HepG2 (cell line): ENCODE measurements around the gene KCNH6. TPM values are rescaled to one million over a fixed set of nuclear protein-coding genes. Genes with fewer than 3 reads are reported as not detected.

Experiments used
- SNRNP70 ChIP-seq: fragments of 200-400 bp; formaldehyde crosslinking; IDR thresholded peaks from 2 replicates; pipeline ENCODE4 v1.6.1; 2017; ENCODE audit warnings: mild to moderate bottlenecking, low read depth, low read length, moderate library complexity
- ZNF138 ChIP-seq: sonication (generic); formaldehyde crosslinking; IDR thresholded peaks from 2 replicates; pipeline ENCODE4 v1.5.0; 2020; ENCODE audit warnings: mild to moderate bottlenecking, low read depth, missing genetic modification reagents
- polyA plus RNA-seq, 8 experiments: library from polyadenylated mRNA; depleted of rRNA in 3 of 8; stranded (reverse) in 7 of 8; unstranded in 1 of 8; fragments of >200 nt; fragmentation: Illumina TruSeq in 4 of 8; extraction: Trizol in 4 of 8; gene quantifications; 2 replicates each; pipeline versions ENCODE4 v1.2.1 to v1.2.3, GENCODE V29; 2011 to 2016; ENCODE audit warnings: low read depth in 4 of 8, missing spikeins in 1 of 8, mixed read lengths in 1 of 8; ENCODE audit not compliant: insufficient read depth in 1 of 8
- total RNA-seq, 5 experiments: library from RNA; depleted of rRNA; stranded (reverse); fragments of >200 nt; fragmentation: Illumina TruSeq; extraction: Trizol; gene quantifications; 2 replicates each; pipeline ENCODE4 v1.2.3, GENCODE V29; 2016; ENCODE audit warnings: low read depth in 1 of 5
- TF ChIP-seq, protein P1 (sequence below), 2 experiments: fragments of 450-650 bp in 1 of 2; sonication (generic) in 1 of 2; formaldehyde crosslinking in 1 of 2; IDR thresholded peaks; 2 replicates each; pipeline versions ENCODE4 v1.6.1 to v1.8.0; 2016 to 2022; ENCODE audit warnings: antibody characterized with exemption in 1 of 2, mild to moderate bottlenecking in 1 of 2, missing genetic modification reagents in 1 of 2
- TF ChIP-seq, protein P2 (sequence below): IDR thresholded peaks from 2 replicates; pipeline ENCODE4 v1.6.1; 2012; ENCODE audit warnings: inconsistent platforms

KCNH6 gene
- total and polyA plus RNA-seq, 2 of the 13 experiments (the other 11 are each of a cell fraction or from before 2014, with no cell fraction given) = 0.05 to 0.18 TPM

DNA sequence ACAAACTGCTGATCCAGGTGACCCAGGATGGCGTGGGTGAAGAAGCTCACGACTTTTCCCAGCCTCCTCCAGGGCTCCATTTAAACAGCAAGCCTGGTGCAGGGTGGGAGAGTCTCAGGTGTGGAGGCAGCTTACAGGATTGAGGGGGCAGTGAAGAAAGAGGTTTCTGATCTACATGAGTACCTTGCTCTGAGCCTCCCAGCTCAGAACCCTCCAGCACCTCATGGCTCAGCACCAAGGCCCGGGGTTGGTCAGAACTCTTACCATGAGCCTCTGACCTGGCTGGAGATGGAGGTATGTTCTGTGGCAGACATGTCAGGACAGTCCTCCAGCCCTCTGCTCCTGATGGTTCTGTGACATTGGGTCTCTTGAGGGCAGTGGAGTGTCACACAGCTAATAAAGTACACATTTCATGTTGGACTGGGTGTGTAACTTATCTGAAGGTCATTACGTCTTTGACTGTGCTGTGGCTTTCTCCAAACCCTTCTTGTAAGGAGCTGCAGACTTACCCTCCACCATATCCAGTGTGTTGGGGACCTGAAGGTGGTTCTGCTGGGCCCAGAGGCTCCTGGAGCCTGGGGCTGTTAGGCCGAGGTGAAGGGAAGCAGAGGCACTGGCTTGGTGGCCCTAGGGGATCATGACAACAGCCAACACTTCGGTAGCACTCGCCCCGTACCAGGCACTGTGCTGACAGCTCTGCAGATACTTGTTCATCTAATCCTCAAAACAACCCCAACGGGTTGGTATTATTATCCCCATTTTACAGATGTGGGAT lies 23.3 kb downstream of the KCNH6 start (continued):
- TF ChIP-seq, protein P1, sequence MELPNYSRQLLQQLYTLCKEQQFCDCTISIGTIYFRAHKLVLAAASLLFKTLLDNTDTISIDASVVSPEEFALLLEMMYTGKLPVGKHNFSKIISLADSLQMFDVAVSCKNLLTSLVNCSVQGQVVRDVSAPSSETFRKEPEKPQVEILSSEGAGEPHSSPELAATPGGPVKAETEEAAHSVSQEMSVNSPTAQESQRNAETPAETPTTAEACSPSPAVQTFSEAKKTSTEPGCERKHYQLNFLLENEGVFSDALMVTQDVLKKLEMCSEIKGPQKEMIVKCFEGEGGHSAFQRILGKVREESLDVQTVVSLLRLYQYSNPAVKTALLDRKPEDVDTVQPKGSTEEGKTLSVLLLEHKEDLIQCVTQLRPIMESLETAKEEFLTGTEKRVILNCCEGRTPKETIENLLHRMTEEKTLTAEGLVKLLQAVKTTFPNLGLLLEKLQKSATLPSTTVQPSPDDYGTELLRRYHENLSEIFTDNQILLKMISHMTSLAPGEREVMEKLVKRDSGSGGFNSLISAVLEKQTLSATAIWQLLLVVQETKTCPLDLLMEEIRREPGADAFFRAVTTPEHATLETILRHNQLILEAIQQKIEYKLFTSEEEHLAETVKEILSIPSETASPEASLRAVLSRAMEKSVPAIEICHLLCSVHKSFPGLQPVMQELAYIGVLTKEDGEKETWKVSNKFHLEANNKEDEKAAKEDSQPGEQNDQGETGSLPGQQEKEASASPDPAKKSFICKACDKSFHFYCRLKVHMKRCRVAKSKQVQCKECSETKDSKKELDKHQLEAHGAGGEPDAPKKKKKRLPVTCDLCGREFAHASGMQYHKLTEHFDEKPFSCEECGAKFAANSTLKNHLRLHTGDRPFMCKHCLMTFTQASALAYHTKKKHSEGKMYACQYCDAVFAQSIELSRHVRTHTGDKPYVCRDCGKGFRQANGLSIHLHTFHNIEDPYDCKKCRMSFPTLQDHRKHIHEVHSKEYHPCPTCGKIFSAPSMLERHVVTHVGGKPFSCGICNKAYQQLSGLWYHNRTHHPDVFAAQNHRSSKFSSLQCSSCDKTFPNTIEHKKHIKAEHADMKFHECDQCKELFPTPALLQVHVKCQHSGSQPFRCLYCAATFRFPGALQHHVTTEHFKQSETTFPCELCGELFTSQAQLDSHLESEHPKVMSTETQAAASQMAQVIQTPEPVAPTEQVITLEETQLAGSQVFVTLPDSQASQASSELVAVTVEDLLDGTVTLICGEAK (IDR thresholded peaks at IDR 0.05) = no peak
- TF ChIP-seq, protein P1 (CRISPR knock-in tag; IDR thresholded peaks at IDR 0.05) = no peak
- TF ChIP-seq SNRNP70 (no peak), ZNF138 (CRISPR knock-in tag) (no peak)
- TF ChIP-seq, protein P2, sequence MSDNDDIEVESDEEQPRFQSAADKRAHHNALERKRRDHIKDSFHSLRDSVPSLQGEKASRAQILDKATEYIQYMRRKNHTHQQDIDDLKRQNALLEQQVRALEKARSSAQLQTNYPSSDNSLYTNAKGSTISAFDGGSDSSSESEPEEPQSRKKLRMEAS = 0 out of 2 replicates have a peak, but pooled peaks have one; percentile 15
